OCI-LY1 (cell line): ENCODE results near the gene ST3GAL3.

Source experiments
- H2AFZ ChIP-seq: fragments of 200-600 bp; sonication (generic), shearing (Covaris generic); 2 replicates; pipeline ENCODE4 v1.6.0; 2014; ENCODE audit warnings: antibody characterized with exemption, mild to moderate bottlenecking, low read length
- H3F3A ChIP-seq: fragments of 200-600 bp; sonication (generic), shearing (Covaris generic); 2 replicates; pipeline ENCODE4 v1.6.0; 2014; ENCODE audit warnings: mild to moderate bottlenecking, antibody characterized with exemption, low read length, moderate library complexity; ENCODE audit not compliant: insufficient read depth
- H3K27ac ChIP-seq: fragments of 200-600 bp; sonication (generic); 2 replicates; pipeline ENCODE4 v1.5.1; 2014; ENCODE audit warnings: low read length, mixed run types, mild to moderate bottlenecking, low read depth; ENCODE audit not compliant: poor library complexity, severe bottlenecking
- H3K27me3 ChIP-seq: fragments of 200-600 bp; sonication (generic); 2 replicates; pipeline ENCODE4 v1.6.0; 2014; ENCODE audit warnings: antibody characterized with exemption, mild to moderate bottlenecking, low read length, moderate library complexity; ENCODE audit not compliant: insufficient read depth
- H3K36me3 ChIP-seq: fragments of 200-600 bp; sonication (generic); 2 replicates; pipeline ENCODE4 v1.6.1; 2014; ENCODE audit warnings: mild to moderate bottlenecking, antibody characterized with exemption, low read length, moderate library complexity, mixed read lengths; ENCODE audit not compliant: insufficient read depth
- H3K4me1 ChIP-seq: fragments of 200-600 bp; sonication (generic); 2 replicates; pipeline ENCODE4 v1.5.1; 2014; ENCODE audit warnings: mild to moderate bottlenecking, low read length, moderate library complexity; ENCODE audit not compliant: insufficient read depth, severe bottlenecking
- H3K4me2 ChIP-seq: fragments of 200-600 bp; sonication (generic), shearing (Covaris generic); 2 replicates; pipeline ENCODE4 v1.6.1; 2014; ENCODE audit warnings: low read length
- H3K4me3 ChIP-seq: fragments of 200-600 bp; sonication (generic); 2 replicates; pipeline ENCODE4 v1.5.1; 2014; ENCODE audit warnings: low read length, low read depth, mild to moderate bottlenecking, mixed read lengths; ENCODE audit not compliant: poor library complexity, severe bottlenecking
- H3K79me2 ChIP-seq: fragments of 200-600 bp; shearing (Covaris generic); 2 replicates; pipeline ENCODE4 v1.6.1; 2016; ENCODE audit warnings: mixed run types, low read length, mixed read lengths; ENCODE audit not compliant: insufficient read depth
- H3K9ac ChIP-seq: fragments of 200-600 bp; sonication (generic), shearing (Covaris generic); 2 replicates; pipeline ENCODE4 v1.6.1; 2014; ENCODE audit warnings: mild to moderate bottlenecking, low read length, mixed read lengths
- H3K9me2 ChIP-seq: fragments of 200-600 bp; sonication (generic), shearing (Covaris generic); 2 replicates; pipeline ENCODE4 v1.6.1; 2014; ENCODE audit warnings: low read depth, mild to moderate bottlenecking, low read length, mixed read lengths
- H3K9me3 ChIP-seq: fragments of 200-600 bp; shearing (Covaris generic); 2 replicates; pipeline ENCODE4 v1.6.1; 2014; ENCODE audit warnings: low read length, mixed read lengths
- H4K20me1 ChIP-seq: fragments of 200-600 bp; sonication (generic), shearing (Covaris generic); 2 replicates; pipeline ENCODE4 v1.6.0; 2016; ENCODE audit warnings: mild to moderate bottlenecking, low read length; ENCODE audit not compliant: insufficient read depth
- CTCF ChIP-seq: fragments of 200-600 bp; sonication (generic), shearing (Covaris generic); IDR thresholded peaks from 2 replicates; pipeline ENCODE4 v1.5.1; 2017; ENCODE audit warnings: mild to moderate bottlenecking, antibody characterized with exemption, low read length, moderate library complexity, mixed read lengths
- EZH2 ChIP-seq: fragments of 200-600 bp; sonication (generic), shearing (Covaris generic); IDR thresholded peaks from 2 replicates; pipeline ENCODE4 v1.8.0; 2017; ENCODE audit warnings: borderline replicate concordance, mixed run types, mild to moderate bottlenecking, antibody characterized with exemption, low read length, moderate library complexity, mixed read lengths

ST3GAL3 gene

GRCh38 chr1:43783671-43784205 is 76.4 kb downstream of the ST3GAL3 start:
- Histone ChIP-seq H3K4me2 (no peak overlapping the region), H3K4me1 (no peaks in the 10 kb centered on the region), H3K9ac (no peak overlapping the region), H3F3A (no peaks in the 10 kb centered on the region), H3K27ac (no peak overlapping the region), H3K4me3 (no peak overlapping the region), H3K79me2 (no peaks in the 10 kb centered on the region), H3K36me3 (peaks cover 8% of the 10 kb centered on the region), H2AFZ (no peak overlapping the region), H4K20me1 (no peaks in the 10 kb centered on the region), H3K9me3 (peaks cover 10% of the 10 kb centered on the region; the same call in 1 of the 2 replicates), H3K27me3 (no peaks in the 10 kb centered on the region), H3K9me2 (no peaks in the 10 kb centered on the region)
- TF ChIP-seq EZH2 (no peak), CTCF (no peak)

- Histone ChIP-seq H3K9me2 (no peaks in the 10 kb centered on the region), H3K27ac (no peak overlapping the region), H3K9me3 (no peaks in the 10 kb centered on the region), H3K36me3 (no peaks in the 10 kb centered on the region), H3K79me2 (no peaks in the 10 kb centered on the region), H3K4me3 (no peak overlapping the region), H3K4me2 (no peak overlapping the region), H3K4me1 (peaks cover 4% of the 10 kb centered on the region), H3K27me3 (no peaks in the 10 kb centered on the region), H3F3A (no peaks in the 10 kb centered on the region), H2AFZ (no peak overlapping the region), H3K9ac (no peak overlapping the region), H4K20me1 (no peaks in the 10 kb centered on the region)
- TF ChIP-seq EZH2 (no peak), CTCF (no peak)
Measured at GRCh38 chr1:43786201-43786958, 79.0 kb downstream of the ST3GAL3 start.

- no peak overlapping the region for H3K27ac ChIP-seq
- no peak for TF ChIP-seq EZH2
- no peaks in the 10 kb centered on the region for H3K9me2 ChIP-seq
- H3K27me3 ChIP-seq = no peaks in the 10 kb centered on the region
- H3F3A ChIP-seq = no peaks in the 10 kb centered on the region
- H3K4me2 ChIP-seq = no peak overlapping the region
- peaks cover 4% of the 10 kb centered on the region for H3K4me1 ChIP-seq
- H4K20me1 ChIP-seq = no peaks in the 10 kb centered on the region
- no peak overlapping the region for H3K9ac ChIP-seq
- H3K4me3 ChIP-seq = no peak overlapping the region
- no peaks in the 10 kb centered on the region for H3K9me3 ChIP-seq
- no peak overlapping the region for H2AFZ ChIP-seq
- no peaks in the 10 kb centered on the region for H3K36me3 ChIP-seq
- no peaks in the 10 kb centered on the region for H3K79me2 ChIP-seq
Measured at GRCh38 chr1:43786960-43787359, 79.6 kb downstream of the ST3GAL3 start.
